ENCODE data around the gene MARCHF5.

Gene MARCHF5

GRCh38 chr10:92290837-92291615 is at the start of gene MARCHF5, which contains the start of gene CPEB3:
Gene MARCHF5, plus strand, starts transcription at chr10:92291167. Its CDS starts 328 bp downstream, at chr10:92291495.
Gene CPEB3, minus strand, starts transcription at chr10:92291078. Its CDS starts 50,728 bp downstream, at chr10:92240350.
- peak; percentile 86 for DNase-seq (ENCODE audit: low read depth)

DNA sequence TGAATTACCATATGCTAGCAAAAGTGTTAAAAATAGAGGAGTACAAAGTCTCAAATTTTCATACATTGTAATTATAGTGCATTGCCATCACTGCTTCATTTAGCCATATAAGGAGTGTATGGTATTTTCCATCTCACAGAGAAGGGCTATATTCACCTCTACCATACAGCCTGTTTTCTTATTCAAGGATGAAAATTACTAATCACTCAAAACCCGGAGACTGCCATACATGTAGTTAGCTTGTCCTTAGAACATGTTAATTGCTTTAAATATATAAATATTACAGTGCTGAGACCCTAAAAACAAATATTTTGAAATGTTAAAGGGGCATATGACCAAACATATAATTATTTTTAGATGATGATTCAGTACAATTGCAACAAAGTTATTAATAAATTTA is 49.5 kb upstream of the MARCHF5 start:
- no peak for DNase-seq (ENCODE audit: low read depth)

- DNase-seq (ENCODE audit: low read depth) = no peak
Measured at GRCh38 chr10:92242380-92242779, 48.6 kb upstream of the MARCHF5 start.

DNA sequence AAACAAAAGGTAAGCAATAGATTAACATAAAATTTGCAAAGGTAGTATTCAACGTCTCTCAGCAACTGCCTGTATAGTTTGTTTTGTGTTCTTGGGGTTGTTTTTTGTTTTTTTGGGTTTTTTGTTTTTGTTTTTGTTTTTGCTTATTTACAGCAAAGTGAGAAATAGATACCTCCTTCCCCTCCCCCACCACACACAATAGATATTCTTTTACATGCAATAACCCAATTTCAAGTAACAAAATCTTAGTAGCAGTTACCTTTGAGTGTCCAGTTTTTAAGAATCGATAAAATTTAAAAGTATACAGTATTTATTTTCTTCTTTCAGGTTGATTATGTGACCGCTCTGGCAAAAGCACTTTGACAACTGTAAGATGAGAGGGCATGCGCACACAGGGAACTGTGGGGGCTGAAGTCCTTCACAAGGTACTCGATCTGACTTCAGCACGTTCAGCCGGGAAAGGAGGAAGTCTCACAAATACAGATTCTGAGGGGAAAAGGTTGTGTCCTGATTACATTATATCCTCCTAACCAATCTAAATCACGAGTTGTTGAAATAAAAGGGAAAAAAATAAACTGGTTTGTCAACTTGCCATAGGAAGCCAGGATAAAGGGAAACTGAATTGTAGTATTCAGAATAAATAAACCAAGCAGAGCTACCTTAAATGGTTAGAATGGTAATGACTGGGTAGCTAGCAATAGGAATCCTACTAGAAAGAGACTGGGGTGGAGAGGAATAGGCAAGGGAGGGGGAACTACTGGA is 47.9 kb upstream of the MARCHF5 start:
- DNase-seq (ENCODE audit: low read depth) = peak; percentile 39

DNA sequence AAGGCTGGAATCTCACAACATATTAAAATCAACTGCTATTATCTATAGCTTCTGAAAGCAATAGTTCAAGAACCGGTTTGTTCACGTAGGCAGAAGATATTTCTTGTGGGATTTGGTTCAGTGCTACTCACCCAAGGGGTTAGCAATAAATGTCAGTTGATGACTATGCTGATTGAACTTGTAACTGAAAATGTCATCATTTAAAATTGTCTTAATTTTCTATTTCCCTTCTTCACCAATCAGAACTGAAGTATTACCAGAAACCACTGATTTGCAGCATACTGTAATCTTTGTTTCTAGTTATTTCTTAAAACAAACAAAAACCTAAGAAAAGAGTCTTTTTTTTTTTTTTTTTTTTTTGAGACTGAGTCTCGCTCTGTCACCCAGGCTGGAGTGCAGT is 46.2 kb upstream of the MARCHF5 start:
- DNase-seq (ENCODE audit: low read depth) = no peak

DNA sequence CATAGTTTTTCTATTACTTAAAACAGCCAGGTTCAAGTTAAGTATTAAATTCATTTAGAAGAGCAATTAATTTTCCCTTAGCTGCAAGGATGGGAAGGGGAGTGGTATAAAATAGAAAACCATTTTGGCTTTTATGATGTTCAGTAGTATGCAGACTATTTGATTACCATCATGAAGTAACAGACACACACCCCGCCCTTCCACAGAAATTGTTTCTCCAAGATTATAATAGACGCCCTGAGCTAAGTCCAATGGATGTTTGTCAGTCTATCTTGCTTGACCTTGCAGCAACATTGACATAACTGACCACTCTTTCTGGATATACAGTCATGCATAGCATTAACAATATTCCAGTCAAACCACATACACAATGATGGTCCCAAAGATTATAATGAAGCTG is 42.4 kb upstream of the MARCHF5 start:
- no peak for DNase-seq (ENCODE audit: low read depth)

DNA sequence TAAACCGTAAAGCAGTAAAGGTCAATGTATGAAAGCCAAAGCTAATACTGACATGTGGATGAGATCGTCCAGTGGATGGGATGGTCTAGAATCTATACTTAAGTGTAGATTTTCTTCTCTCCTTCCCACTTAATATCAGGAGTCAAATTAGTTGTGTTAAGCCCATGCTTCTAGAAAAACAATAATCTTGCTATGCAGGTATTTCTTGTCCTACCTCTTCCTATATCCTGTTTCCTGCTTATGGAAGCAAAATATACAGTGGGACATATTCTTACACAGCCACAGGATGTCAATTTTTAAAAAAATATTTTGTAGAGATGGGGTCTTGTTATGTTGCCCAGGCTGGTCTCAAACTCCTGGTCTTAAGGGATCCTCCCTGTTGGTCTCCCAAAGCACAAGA is 27.6 kb upstream of the MARCHF5 start:
- DNase-seq (ENCODE audit: low read depth) = no peak

- no peak for DNase-seq (ENCODE audit: low read depth)
Measured at GRCh38 chr10:92264249-92264648, 26.7 kb upstream of the MARCHF5 start.

DNA sequence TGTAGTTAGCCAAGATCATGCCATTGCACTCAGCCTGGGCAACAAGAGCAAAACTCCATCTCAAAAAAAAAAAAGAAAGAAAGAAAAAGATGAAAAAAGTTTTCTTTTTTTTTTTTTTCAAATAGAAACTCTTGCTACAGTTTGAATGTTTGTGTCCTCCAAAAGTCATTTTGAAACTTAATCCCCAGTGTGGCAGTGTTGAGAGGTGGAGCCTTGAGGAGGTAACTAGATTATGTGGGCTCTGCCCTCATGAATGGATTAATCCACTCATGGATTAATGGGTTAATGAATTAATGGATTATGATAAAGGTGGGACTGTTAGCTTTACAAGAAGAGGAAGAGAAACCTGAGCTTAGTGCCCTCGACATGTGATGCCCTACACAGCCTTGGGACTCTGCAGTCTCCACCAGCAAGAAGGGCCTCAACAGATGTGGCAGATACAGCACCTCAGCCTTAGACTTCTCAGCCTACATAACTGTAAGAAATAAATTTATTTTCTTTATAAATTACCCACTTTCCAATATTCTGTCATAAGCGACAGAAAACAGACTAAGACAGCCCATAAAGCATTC is 25.2 kb upstream of the MARCHF5 start:
- no peak for DNase-seq (ENCODE audit: low read depth)

DNA sequence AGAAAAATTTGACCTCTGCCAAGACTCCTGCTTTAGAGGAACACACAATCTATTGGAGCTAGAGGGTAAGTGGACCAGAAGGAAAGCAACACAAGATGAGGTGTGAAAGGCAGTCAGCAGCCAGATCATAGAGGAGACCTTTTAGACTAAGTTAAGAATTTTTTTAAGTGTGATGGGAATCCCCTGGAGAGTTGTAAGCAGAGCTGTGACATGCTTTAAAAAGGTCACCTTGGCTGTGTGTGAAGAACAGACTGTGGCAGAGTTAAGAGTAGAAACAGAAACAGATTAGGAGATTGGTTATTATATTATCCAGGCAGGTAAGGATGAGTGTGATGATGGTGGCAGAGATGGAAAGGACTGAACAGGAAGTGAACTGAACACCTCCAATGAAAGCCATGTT is 23.6 kb upstream of the MARCHF5 start:
- no peak for DNase-seq (ENCODE audit: low read depth)

GRCh38 chr10:92268748-92269147 is 22.2 kb upstream of the MARCHF5 start:
- no peak for DNase-seq (ENCODE audit: low read depth)

DNA sequence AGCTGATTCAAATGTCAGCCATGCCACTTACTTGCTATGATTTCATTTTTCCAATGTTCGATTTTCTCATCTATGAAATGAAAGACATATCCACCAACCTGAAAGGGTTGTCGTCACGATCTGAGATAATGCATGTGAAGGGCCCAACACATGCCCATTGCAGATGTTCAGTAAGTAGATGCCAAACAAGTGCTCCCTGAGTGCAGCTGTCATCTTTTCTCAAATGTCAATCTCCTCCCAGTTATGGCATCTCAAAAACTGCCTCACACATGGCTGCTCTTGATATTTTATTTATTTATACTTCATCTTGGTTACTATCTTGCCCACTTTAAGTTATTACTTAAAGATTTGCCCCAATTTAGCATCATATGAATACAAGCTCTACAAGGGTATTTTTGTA is 16.9 kb upstream of the MARCHF5 start:
- DNase-seq (ENCODE audit: low read depth) = no peak

DNA sequence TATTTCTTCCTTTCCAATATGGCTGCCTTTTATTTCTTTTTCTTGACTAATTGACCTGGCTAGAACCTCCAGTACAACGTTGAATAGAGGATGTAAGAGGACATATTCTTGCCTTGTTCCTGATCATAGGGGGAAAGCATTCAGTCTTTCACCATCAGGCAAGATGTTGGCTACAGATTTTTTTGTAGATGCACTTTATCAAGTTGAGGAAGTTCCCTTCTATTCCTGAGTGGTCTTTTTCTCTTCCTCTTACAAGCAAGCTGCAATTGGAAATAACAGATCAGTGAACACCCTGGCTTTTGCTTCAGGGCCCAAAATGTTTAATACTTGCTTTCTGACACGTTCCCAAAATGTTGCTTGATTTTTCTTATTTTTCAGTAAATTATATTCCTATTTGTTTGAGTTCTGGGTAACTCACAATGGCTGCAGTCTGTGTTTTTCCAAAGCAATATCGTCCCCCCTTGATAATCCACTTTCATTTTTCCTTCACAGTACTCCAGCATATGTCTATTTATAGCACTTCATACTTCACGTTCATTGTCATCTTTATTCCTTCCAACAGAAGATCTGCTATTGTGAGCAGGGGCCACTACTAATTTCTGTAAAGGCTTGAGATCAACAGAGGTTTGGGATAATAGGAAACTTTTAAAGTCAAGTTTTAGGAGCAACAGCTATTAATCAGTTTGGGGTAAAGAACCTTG is 11.8 kb upstream of the MARCHF5 start:
- DNase-seq (ENCODE audit: low read depth) = no peak

GRCh38 chr10:92284112-92284704 is 6.8 kb upstream of the MARCHF5 start:
- no peak for DNase-seq (ENCODE audit: low read depth)

DNA sequence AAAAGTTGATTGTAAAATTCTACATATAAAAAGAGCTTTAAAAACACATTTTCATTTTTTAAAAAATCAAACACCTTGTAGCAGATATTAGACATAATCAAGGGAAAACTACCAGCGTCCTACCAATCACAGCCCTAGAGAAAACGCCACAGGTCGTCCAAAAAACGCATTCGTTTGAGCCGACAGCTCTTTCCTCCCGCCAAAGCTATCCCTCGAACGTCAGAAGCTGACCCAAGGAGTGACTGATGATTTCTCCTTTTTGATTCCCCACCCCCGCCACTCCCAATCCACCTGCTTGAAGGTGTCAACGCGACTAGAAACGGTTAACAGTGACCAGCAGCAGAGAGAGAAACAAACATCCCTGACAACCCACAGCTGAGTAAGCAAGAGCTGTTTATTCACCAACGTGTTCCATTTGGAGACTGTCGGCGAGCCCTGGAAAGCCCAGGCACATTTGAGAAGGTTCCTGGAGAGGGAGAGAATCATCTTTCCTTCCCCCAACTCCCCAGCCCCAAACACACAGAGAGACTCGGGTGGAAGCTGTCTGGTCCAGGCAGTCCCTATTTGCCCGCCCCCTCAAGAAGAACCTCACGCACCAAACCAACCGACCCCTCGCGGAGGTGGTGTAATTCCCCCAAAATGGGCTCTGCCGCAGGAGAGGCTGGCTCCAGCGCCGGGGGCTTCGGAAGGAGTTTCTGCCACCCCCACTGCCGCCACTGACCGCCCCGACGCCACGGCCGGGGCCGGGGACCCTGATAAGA is 711 bp upstream of the MARCHF5 start:
- DNase-seq (ENCODE audit: low read depth) = no peak

DNA sequence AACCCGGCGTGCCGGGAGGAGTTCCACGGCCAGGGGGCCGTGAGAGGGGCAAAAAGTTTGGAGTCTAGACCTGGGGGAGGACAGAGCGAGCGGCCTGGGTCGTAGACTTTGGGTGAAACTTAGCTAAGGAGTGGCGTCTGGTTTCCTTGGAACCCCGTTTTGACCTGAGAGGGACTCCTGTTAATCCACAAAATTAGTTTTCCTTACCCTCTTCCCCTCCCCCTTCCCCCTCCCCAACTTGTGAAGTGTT is 574 bp downstream of the MARCHF5 start:
- DNase-seq (ENCODE audit: low read depth) = no peak

- DNase-seq (ENCODE audit: low read depth) = peak; percentile 58
Measured at GRCh38 chr10:92291921-92292845, 1.2 kb downstream of the MARCHF5 start.

- DNase-seq (ENCODE audit: low read depth) = no peak
Measured at GRCh38 chr10:92298487-92298886, 7.5 kb downstream of the MARCHF5 start.

DNA sequence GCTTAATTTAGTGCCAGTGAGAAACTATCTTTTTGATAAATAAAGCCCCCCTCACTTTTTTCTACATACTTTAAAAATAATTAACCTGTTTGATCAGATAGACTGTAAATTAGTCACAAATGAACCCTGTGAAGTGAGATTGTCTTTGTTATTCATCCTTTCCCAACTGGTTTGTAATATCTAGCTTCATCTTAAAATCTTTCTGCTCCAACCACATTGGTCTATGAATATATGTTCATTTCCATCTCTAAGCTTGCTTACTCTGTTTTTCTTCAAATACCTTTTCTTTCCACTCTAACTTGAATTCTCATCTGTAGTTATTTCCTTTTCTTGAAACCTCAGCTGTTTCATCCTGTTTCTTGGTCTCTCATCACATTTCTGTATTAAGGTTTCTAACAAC is 12.1 kb downstream of the MARCHF5 start:
- no peak for DNase-seq (ENCODE audit: low read depth)

GRCh38 chr10:92304061-92304460 is 13.1 kb downstream of the MARCHF5 start:
- no peak for DNase-seq (ENCODE audit: low read depth)
